Calu3 (cell line): ENCODE data around the gene P3H2. TPM values are rescaled to one million over a fixed set of nuclear protein-coding genes. Genes with fewer than 3 reads are reported as not detected.

ENCODE experiments used
- BruUV-seq: library from RNA; stranded (reverse); fragments of 400-500 nt; replicated peaks from 2 replicates; lab custom pipeline; 2021; lab: Mats Ljungman, UMichigan
- CTCF ChIA-PET: fragments of 300-600 bp; sonication (Branson Sonifier 250); formaldehyde crosslinking; loops from one replicate; lab custom pipeline; 2022; ENCODE audit warnings: antibody characterized with exemption; lab: Charles Lee
- DNase-seq: peaks from one replicate; pipeline ENCODE4 v3.0.0; 2022
- H3K27ac Mint-ChIP-seq: one replicate; pipeline ENCODE4 v1.8.0; 2022; ENCODE audit warnings: mixed read lengths; ENCODE audit not compliant: unreplicated experiment
- H3K27me3 Mint-ChIP-seq: one replicate; pipeline ENCODE4 v1.8.0; 2022; ENCODE audit warnings: mixed read lengths; ENCODE audit not compliant: unreplicated experiment
- H3K36me3 Mint-ChIP-seq: one replicate; pipeline ENCODE4 v1.8.0; 2022; ENCODE audit warnings: mild to moderate bottlenecking, moderate library complexity, mixed read lengths; ENCODE audit not compliant: insufficient read depth, unreplicated experiment
- H3K4me1 Mint-ChIP-seq: one replicate; pipeline ENCODE4 v1.8.0; 2022; ENCODE audit warnings: mild to moderate bottlenecking, low read depth, mixed read lengths; ENCODE audit not compliant: unreplicated experiment
- H3K4me3 Mint-ChIP-seq: one replicate; pipeline ENCODE4 v1.8.0; 2022; ENCODE audit warnings: mild to moderate bottlenecking, low read depth, moderate library complexity, mixed read lengths; ENCODE audit not compliant: unreplicated experiment
- H3K9me3 Mint-ChIP-seq: one replicate; pipeline ENCODE4 v1.8.0; 2022; ENCODE audit warnings: low read depth, mixed read lengths; ENCODE audit not compliant: unreplicated experiment
- intact Hi-C: fragments of 100-400 bp; cut with micrococcal nuclease; formaldehyde crosslinking; loops from one replicate; pipeline ENCODE4 v1.10.0; 2022; ENCODE audit not compliant: unreplicated experiment
- total RNA-seq: library from RNA; stranded (reverse); gene quantifications from 2 replicates; pipeline ENCODE4 v1.2.3, GENCODE V29; 2022
- TF ChIP-seq, protein P1 (sequence below): fragments of 200-600 bp; IDR thresholded peaks from one replicate; pipeline ENCODE4 v1.8.0; 2022; ENCODE audit warnings: antibody characterized with exemption; ENCODE audit not compliant: unreplicated experiment

P3H2 gene
- total RNA-seq, 1 experiment from 2014 or later = 7.1 TPM

DNA sequence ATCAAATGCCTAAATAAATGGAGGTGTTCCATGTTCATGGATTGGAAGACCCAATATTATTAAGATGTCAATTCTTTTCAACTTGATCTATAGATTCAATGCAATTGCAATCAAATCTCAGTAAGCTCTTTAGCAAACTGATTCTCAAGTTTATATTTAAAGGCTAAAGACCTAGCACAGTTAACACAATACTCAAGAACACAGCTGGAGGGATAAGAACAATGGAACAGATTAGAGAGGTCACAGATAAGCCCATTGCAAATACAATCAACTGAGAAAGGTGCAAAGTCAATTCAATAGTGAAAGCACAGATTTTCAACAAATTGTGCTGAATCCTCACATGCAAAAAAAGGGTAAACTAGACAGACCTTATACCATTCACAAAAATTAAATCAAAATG is 198.9 kb downstream of the P3H2 start:
- H3K4me3 Mint-ChIP-seq = no peak overlapping the region
- BruUV-seq = no TSS peak
- intact Hi-C loops = no loop called here
- no peak overlapping the region for H3K27ac Mint-ChIP-seq
- H3K27me3 Mint-ChIP-seq = no peaks in the 10 kb centered on the region
- H3K36me3 Mint-ChIP-seq = no peaks in the 10 kb centered on the region
- no peak for DNase-seq
- H3K4me1 Mint-ChIP-seq = peaks cover 19% of the 10 kb centered on the region
- CTCF ChIA-PET = no interaction called here
- H3K9me3 Mint-ChIP-seq = peaks cover 2% of the 10 kb centered on the region
- TF ChIP-seq, protein P1, sequence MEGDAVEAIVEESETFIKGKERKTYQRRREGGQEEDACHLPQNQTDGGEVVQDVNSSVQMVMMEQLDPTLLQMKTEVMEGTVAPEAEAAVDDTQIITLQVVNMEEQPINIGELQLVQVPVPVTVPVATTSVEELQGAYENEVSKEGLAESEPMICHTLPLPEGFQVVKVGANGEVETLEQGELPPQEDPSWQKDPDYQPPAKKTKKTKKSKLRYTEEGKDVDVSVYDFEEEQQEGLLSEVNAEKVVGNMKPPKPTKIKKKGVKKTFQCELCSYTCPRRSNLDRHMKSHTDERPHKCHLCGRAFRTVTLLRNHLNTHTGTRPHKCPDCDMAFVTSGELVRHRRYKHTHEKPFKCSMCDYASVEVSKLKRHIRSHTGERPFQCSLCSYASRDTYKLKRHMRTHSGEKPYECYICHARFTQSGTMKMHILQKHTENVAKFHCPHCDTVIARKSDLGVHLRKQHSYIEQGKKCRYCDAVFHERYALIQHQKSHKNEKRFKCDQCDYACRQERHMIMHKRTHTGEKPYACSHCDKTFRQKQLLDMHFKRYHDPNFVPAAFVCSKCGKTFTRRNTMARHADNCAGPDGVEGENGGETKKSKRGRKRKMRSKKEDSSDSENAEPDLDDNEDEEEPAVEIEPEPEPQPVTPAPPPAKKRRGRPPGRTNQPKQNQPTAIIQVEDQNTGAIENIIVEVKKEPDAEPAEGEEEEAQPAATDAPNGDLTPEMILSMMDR = no peak

DNA sequence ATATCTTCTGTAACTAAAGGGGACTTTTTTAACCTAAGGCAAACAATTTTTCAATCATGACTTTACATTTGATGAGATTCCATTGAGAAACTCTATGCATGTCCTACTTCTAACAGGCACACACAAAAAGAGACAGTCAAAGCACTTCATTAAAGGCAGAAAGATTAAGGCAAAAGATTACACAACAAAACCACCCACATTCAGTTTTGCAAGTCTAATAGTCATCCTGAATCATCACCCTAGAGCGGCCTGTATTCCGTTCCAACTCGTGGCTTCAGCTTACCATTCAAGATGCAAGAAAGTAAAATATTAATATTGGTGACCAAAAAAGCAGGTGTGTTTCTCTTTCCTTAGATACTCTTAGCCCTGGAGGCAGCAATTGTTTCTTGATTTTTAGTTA is 205.9 kb downstream of the P3H2 start:
- intact Hi-C loops = no loop called here

DNA sequence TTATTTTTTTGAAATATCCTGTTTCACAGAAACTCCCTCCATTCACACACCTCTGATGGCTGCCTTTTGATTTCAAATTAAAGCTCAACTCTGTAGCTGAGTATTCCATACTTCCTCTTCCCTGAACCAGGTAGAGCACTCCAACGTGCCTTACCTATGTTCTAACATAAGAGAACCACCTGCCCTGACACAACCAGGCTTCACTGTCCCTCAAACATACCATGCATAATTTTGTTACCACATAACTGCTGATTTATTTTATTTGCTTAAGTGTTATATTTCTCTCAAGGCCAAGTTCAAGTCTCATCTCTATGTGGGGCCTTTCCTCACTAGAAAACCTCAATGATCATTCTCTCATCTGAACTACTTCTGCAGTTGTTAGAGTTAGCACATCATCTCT is 209.7 kb downstream of the P3H2 start:
- CTCF ChIA-PET = interaction anchor here (1.7 to 2.4 kb wide), 2 partner anchors 18 to 33 kb away, joined by 3 to 6 read pairs; no protein-coding TSS in a partner anchor
- DNase-seq = no peak
- intact Hi-C loops = no loop called here
- peak overlapping the region; percentile 42 for H3K27ac Mint-ChIP-seq
- no peak overlapping the region for H3K4me3 Mint-ChIP-seq
- H3K36me3 Mint-ChIP-seq = no peaks in the 10 kb centered on the region
- BruUV-seq = no TSS peak
- no peaks in the 10 kb centered on the region for H3K27me3 Mint-ChIP-seq
- no peaks in the 10 kb centered on the region for H3K9me3 Mint-ChIP-seq
- H3K4me1 Mint-ChIP-seq = peaks cover 67% of the 10 kb centered on the region
- TF ChIP-seq, protein P1 = no peak

More for the DNA sequence above, 205.9 kb downstream of the P3H2 start:
- Mint-ChIP-seq H3K27ac (peak overlapping the region; percentile 30), H3K4me3 (no peak overlapping the region), H3K36me3 (no peaks in the 10 kb centered on the region), H3K4me1 (peaks cover 67% of the 10 kb centered on the region), H3K27me3 (no peaks in the 10 kb centered on the region), H3K9me3 (no peaks in the 10 kb centered on the region)
- BruUV-seq = no TSS peak
- DNase-seq = peak; percentile 39
- TF ChIP-seq, protein P1 = no peak
- CTCF ChIA-PET = interaction anchor here (0.6 to 1.5 kb wide), 2 partner anchors 23 to 30 kb away, joined by 3 to 4 read pairs; no protein-coding TSS in a partner anchor

DNA sequence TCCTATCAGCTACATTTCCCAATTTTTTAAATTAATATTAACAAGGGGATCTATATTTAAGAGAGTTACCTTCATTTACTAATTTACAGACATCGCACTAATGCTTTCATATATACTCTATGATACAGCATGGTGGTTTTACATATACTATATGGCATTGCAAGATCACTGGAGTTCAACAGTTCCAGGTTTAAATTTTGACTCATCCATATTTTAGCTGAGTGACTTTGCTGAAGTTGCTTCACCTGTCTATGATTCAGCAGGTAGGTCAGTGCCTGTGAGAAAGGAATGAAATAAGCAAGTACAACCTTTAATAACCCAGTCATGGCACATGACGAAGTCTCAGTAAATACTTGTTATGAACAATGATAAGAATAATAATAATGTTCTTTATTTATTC is 211.1 kb downstream of the P3H2 start:
- DNase-seq = no peak
- BruUV-seq = no TSS peak
- no peaks in the 10 kb centered on the region for H3K27me3 Mint-ChIP-seq
- H3K4me3 Mint-ChIP-seq = no peak overlapping the region
- peaks cover 53% of the 10 kb centered on the region for H3K4me1 Mint-ChIP-seq
- CTCF ChIA-PET = interaction anchor here (0.9 to 1.1 kb wide), 2 partner anchors 28 to 68 kb away, joined by 3 read pairs; no protein-coding TSS in a partner anchor
- intact Hi-C loops = no loop called here
- TF ChIP-seq, protein P1 = no peak
- no peaks in the 10 kb centered on the region for H3K9me3 Mint-ChIP-seq
- no peaks in the 10 kb centered on the region for H3K36me3 Mint-ChIP-seq
- peak overlapping the region; percentile 43 for H3K27ac Mint-ChIP-seq
